Neuronal stem cell (in vitro differentiated cells): ENCODE measurements around the gene FAM227B.

Experiments used
- DNase-seq: peaks from one replicate; pipeline ENCODE4 v3.0.0-alpha.2; 2013; ENCODE audit warnings: low spot score
- H2AFZ ChIP-seq: one replicate; pipeline ENCODE4 v1.6.1; 2013; ENCODE audit warnings: mild to moderate bottlenecking, low read length, inconsistent platforms
- H2AK5ac ChIP-seq: 2 replicates; pipeline ENCODE4 v1.6.1; 2013; ENCODE audit warnings: low read depth, mild to moderate bottlenecking, inconsistent platforms, low read length, moderate library complexity, mixed read lengths
- H2BK120ac ChIP-seq: 2 replicates; pipeline ENCODE4 v1.6.1; 2013; ENCODE audit warnings: low read depth, mild to moderate bottlenecking, inconsistent platforms, low read length, moderate library complexity, mixed read lengths
- H2BK12ac ChIP-seq: one replicate; pipeline ENCODE4 v1.6.1; 2013; ENCODE audit warnings: low read length, inconsistent platforms
- H2BK15ac ChIP-seq: 2 replicates; pipeline ENCODE4 v1.6.1; 2013; ENCODE audit warnings: mild to moderate bottlenecking, low read length, inconsistent platforms, mixed read lengths
- H2BK5ac ChIP-seq: one replicate; pipeline ENCODE4 v1.6.1; 2013; ENCODE audit warnings: inconsistent platforms, mild to moderate bottlenecking, low read length, moderate library complexity
- H3K14ac ChIP-seq: one replicate; pipeline ENCODE4 v1.6.1; 2013; ENCODE audit warnings: low read length, inconsistent platforms
- H3K18ac ChIP-seq: 2 replicates; pipeline ENCODE4 v1.6.1; 2013; ENCODE audit warnings: low read length, inconsistent platforms
- H3K23ac ChIP-seq: 2 replicates; pipeline ENCODE4 v1.6.1; 2013; ENCODE audit warnings: low read depth, mild to moderate bottlenecking, mixed read lengths, low read length, inconsistent platforms; ENCODE audit not compliant: poor library complexity
- H3K27ac ChIP-seq: replicated peaks from 3 replicates; pipeline ENCODE4 v1.5.1; 2013; ENCODE audit warnings: low read length, inconsistent platforms
- H3K27me3 ChIP-seq, 3 experiments: 2 replicates each; pipeline ENCODE4 v1.6.1; 2013; ENCODE audit warnings: low read length in 3 of 3, mild to moderate bottlenecking in 2 of 3, inconsistent platforms in 1 of 3, low read depth in 1 of 3, mixed read lengths in 1 of 3, moderate library complexity in 1 of 3; ENCODE audit not compliant: control insufficient read depth in 3 of 3, insufficient read depth in 3 of 3
- H3K36me3 ChIP-seq, 2 donors: replicated peaks in 1 of 2; 2 replicates each; pipeline ENCODE4 v1.6.1; 2013; ENCODE audit warnings: low read length in 2 of 2; ENCODE audit not compliant: control insufficient read depth in 2 of 2, insufficient read depth in 2 of 2
- H3K4ac ChIP-seq: 2 replicates; pipeline ENCODE4 v1.6.1; 2013; ENCODE audit warnings: inconsistent platforms, mild to moderate bottlenecking, low read length, moderate library complexity
- H3K4me1 ChIP-seq, 2 donors: 1 replicate in 1 of 2; 2 replicates in 1 of 2; pipeline ENCODE4 v1.6.1; 2013; ENCODE audit warnings: low read length in 2 of 2, low read depth in 1 of 2; ENCODE audit not compliant: control insufficient read depth in 2 of 2, insufficient read depth in 1 of 2
- H3K4me2 ChIP-seq: one replicate; pipeline ENCODE4 v1.6.1; 2013; ENCODE audit warnings: mild to moderate bottlenecking, low read length, inconsistent platforms; ENCODE audit not compliant: insufficient read depth, poor library complexity, severe bottlenecking
- H3K4me3 ChIP-seq, 2 donors: 2 replicates each; pipeline ENCODE4 v1.5.1; 2013; ENCODE audit warnings: low read length in 2 of 2, mild to moderate bottlenecking in 2 of 2, inconsistent platforms in 1 of 2, moderate library complexity in 1 of 2
- H3K79me1 ChIP-seq: one replicate; pipeline ENCODE4 v1.6.1; 2013; ENCODE audit warnings: low read depth, mild to moderate bottlenecking, inconsistent platforms, low read length, moderate library complexity
- H3K9ac ChIP-seq: one replicate; pipeline ENCODE4 v1.6.1; 2013; ENCODE audit warnings: mild to moderate bottlenecking, low read depth, low read length, inconsistent platforms; ENCODE audit not compliant: poor library complexity
- H3K9me3 ChIP-seq, 2 donors: replicated peaks in 1 of 2; 2 replicates each; pipeline versions ENCODE3 to v1.6.1; 2013; ENCODE audit warnings: low read length in 2 of 2, mild to moderate bottlenecking in 2 of 2, inconsistent platforms in 1 of 2, low read depth in 1 of 2, mixed read lengths in 1 of 2, moderate library complexity in 1 of 2; ENCODE audit not compliant: control insufficient read depth in 2 of 2, insufficient read depth in 1 of 2
- H4K8ac ChIP-seq: one replicate; pipeline ENCODE4 v1.6.1; 2013; ENCODE audit warnings: low read depth, mild to moderate bottlenecking, inconsistent platforms, low read length, moderate library complexity
- H4K91ac ChIP-seq: one replicate; pipeline ENCODE4 v1.6.1; 2013; ENCODE audit warnings: low read length, low read depth, mild to moderate bottlenecking, inconsistent platforms; ENCODE audit not compliant: poor library complexity
- WGBS, 2 donors: extraction: QIAGEN DNeasy Blood & Tissue Kit; methylation state at CpG; one replicate each; pipeline ENCODE4 v1.1.7; 2013; ENCODE audit warnings: missing lambda C conversion rate in 2 of 2, mixed read lengths in 1 of 2; ENCODE audit not compliant: insufficient read length in 2 of 2, insufficient replicate concordance in 1 of 2; ENCODE audit errors: extremely low coverage in 2 of 2; 5-methylcytosine and 5-hydroxymethylcytosine counted together

The FAM227B gene

GRCh38 chr15:49462232-49462844, 158.3 kb downstream of the FAM227B start:
- no peak overlapping the region for H3K4me2 ChIP-seq
- DNase-seq: no peak
- H2AFZ ChIP-seq: no peak overlapping the region
- no peaks in the 10 kb centered on the region for H3K36me3 ChIP-seq
- no peak overlapping the region for H2BK12ac ChIP-seq
- no peak overlapping the region for H3K4ac ChIP-seq
- no peak overlapping the region for H3K27ac ChIP-seq
- no peak overlapping the region for H3K4me3 ChIP-seq
- no peak overlapping the region for H2AK5ac ChIP-seq
- no peaks in the 10 kb centered on the region for H3K4me1 ChIP-seq
- no peak overlapping the region for H4K91ac ChIP-seq
- H2BK15ac ChIP-seq: no peak overlapping the region
- H2BK120ac ChIP-seq: no peak overlapping the region
- H4K8ac ChIP-seq: no peak overlapping the region
- no peaks in the 10 kb centered on the region for H3K79me1 ChIP-seq
- H2BK5ac ChIP-seq: no peak overlapping the region
- H3K23ac ChIP-seq: no peak overlapping the region
- H3K27me3 ChIP-seq: no peaks in the 10 kb centered on the region
- no peak overlapping the region for H3K9ac ChIP-seq
- no peak overlapping the region for H3K18ac ChIP-seq
- no peaks in the 10 kb centered on the region for H3K9me3 ChIP-seq
- H3K14ac ChIP-seq: no peak overlapping the region
- no CpG with 5 or more reads among the region's 2 CpGs for WGBS, 2 donors

DNA sequence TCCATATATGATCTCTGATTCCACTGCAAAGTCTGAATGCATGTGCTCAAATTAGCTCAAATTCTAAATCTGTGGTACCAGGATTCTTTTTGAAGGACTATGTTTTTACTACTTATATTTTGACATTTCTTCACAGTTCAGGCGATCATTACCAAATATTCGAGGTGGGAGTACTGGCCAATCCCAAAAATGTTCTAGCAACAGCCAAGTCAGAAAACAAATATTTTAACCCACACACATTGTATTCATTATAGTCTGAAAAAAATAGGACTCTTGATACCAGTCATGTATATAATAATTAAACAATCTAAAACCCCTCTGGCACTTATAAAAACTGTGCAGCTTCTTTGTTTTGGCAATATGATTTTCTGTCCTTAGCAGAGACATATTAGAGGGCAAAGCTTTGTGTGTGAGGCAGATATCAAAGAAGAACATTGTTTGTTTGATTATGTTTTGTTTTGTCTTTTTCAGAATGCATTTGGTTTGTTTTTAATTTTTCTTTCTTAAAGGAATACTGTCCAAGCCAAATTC, 160.1 kb downstream of the FAM227B start:
- Histone ChIP-seq H3K9ac (no peak overlapping the region), H3K18ac (no peak overlapping the region), H3K79me1 (no peaks in the 10 kb centered on the region), H3K4ac (no peak overlapping the region), H2BK15ac (no peak overlapping the region), H4K91ac (no peak overlapping the region), H4K8ac (no peak overlapping the region), H2AK5ac (no peak overlapping the region), H2AFZ (no peak overlapping the region), H3K27me3 (no peaks in the 10 kb centered on the region), H2BK12ac (no peak overlapping the region), H3K36me3 (no peaks in the 10 kb centered on the region), H3K9me3 (no peaks in the 10 kb centered on the region), H3K4me1 (no peaks in the 10 kb centered on the region), H3K14ac (no peak overlapping the region), H2BK5ac (no peak overlapping the region), H3K4me2 (no peak overlapping the region), H2BK120ac (no peak overlapping the region), H3K23ac (no peak overlapping the region), H3K4me3 (no peak overlapping the region), H3K27ac (no peak overlapping the region)
- no peak for DNase-seq
- no CpG with 5 or more reads among the region's 2 CpGs for WGBS, 2 donors

- Histone ChIP-seq H3K9ac (no peak overlapping the region), H3K14ac (no peak overlapping the region), H4K8ac (no peak overlapping the region), H2BK5ac (no peak overlapping the region), H2AFZ (no peak overlapping the region), H4K91ac (no peak overlapping the region), H3K36me3 (no peaks in the 10 kb centered on the region), H3K4me1 (no peaks in the 10 kb centered on the region), H3K4me2 (no peak overlapping the region), H3K79me1 (no peaks in the 10 kb centered on the region), H3K4me3 (no peak overlapping the region), H2BK15ac (no peak overlapping the region), H3K18ac (no peak overlapping the region), H3K9me3 (no peaks in the 10 kb centered on the region), H3K27ac (no peak overlapping the region), H3K4ac (no peak overlapping the region), H3K27me3 (no peaks in the 10 kb centered on the region), H3K23ac (no peak overlapping the region), H2BK12ac (no peak overlapping the region), H2BK120ac (no peak overlapping the region), H2AK5ac (no peak overlapping the region)
- no CpG with 5 or more reads among the region's 2 CpGs for WGBS, 2 donors
- DNase-seq: no peak
Observed at GRCh38 chr15:49458145-49458544, 162.5 kb downstream of the FAM227B start.

DNA sequence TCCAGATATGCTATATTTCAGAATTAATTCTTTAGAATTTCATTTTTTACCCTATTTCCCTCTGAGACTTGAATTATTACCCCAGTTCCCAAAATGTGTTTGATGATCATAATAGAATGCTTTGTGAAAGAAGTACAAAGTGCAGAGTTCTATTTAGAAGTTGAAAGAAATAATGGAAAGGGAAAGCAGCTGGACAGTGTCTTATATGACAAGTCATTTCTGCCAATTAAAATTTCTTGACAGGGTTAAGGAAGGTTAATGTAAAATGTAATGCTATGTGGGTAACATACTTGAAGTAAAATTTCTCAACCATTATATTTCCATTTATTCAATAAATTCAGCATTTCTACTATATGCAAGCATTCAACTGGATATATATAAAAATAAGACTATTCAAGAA, 164.5 kb downstream of the FAM227B start:
- no peak overlapping the region for H3K14ac ChIP-seq
- no peak overlapping the region for H2AFZ ChIP-seq
- no peak overlapping the region for H2AK5ac ChIP-seq
- H3K4me2 ChIP-seq: no peak overlapping the region
- no peak overlapping the region for H4K8ac ChIP-seq
- no peak overlapping the region for H2BK5ac ChIP-seq
- H3K4ac ChIP-seq: no peak overlapping the region
- no peak for DNase-seq
- no peak overlapping the region for H3K18ac ChIP-seq
- no peak overlapping the region for H2BK15ac ChIP-seq
- H3K9ac ChIP-seq: no peak overlapping the region
- H3K79me1 ChIP-seq: no peaks in the 10 kb centered on the region
- H3K9me3 ChIP-seq: no peaks in the 10 kb centered on the region
- H3K36me3 ChIP-seq: no peaks in the 10 kb centered on the region
- no peak overlapping the region for H3K23ac ChIP-seq
- no peaks in the 10 kb centered on the region for H3K4me1 ChIP-seq
- no peak overlapping the region for H4K91ac ChIP-seq
- H2BK120ac ChIP-seq: no peak overlapping the region
- no peaks in the 10 kb centered on the region for H3K27me3 ChIP-seq
- H3K27ac ChIP-seq: no peak overlapping the region
- no peak overlapping the region for H3K4me3 ChIP-seq
- no peak overlapping the region for H2BK12ac ChIP-seq
